ENCODE measurements around the gene SORBS2. TPM values are rescaled to one million over a fixed set of nuclear protein-coding genes. Genes with fewer than 3 reads are reported as not detected.

SORBS2 gene
- total RNA-seq, 4 donors from 2014 or later: 21.5 to 118 (median 29.5) TPM

DNA sequence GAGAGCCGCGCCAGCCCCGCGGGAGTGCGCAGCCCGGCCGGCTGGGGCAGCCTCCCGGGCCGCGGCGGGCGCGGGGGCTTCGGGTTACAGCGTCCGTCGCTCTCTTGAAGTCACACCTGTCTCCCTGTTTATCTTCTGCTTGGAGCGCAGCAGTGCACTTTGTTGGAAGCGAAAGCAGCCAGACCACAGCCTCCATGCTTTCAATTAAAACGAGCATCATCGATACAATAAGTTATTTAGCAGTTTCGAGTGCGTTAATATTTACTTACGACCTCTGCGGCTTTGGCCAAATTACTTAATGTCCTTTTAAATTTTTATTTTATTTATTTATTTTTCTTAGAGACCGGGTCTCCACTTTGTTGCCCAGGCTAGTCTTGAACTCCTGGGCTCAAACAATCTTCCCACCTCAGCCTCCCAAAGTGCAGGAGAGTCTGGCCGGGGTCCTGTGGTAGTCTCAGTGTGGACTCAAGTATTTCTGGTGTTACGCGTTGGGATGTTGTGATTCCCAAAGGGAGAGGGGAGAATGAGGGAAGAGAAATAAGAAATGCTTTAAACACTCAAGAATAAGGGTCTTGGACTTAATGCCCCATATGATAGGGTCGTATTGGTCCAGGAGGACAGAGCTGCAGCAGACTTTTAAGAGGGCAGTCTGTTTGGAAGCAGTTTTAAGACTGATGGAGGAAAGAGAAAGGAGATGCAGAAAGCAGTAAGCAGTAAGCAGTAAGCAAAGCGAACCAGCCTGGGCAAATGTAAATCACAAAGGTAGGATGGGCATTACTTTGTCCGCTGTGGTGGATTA is 276.2 kb downstream of the SORBS2 start:
- H3K27me3 ChIP-seq: no peaks in the 10 kb centered on the region
- TF ChIP-seq POLR2A (IDR thresholded peaks at IDR 0.05): peak; percentile 7 to 45
- peak in 1 of 4 experiments; percentile 3 for TF ChIP-seq CTCF (IDR thresholded peaks at IDR 0.05)
- H3K36me3 ChIP-seq: no peaks in the 10 kb centered on the region
- H3K27ac ChIP-seq: peak overlapping the region; percentile 94 to 98
- peak overlapping the region; percentile 43 to 81 for H3K4me3 ChIP-seq
- H3K4me1 ChIP-seq: peaks cover 0 to under 1% of the 10 kb centered on the region in 2 donors
- intact Hi-C loops (cut with DNase I; ENCODE audit: low total_unique reads): no loop called here
- no peaks in the 10 kb centered on the region for H3K9me3 ChIP-seq
- no peak for DNase-seq

Small RNAs within 50 kb of the gene (small RNA-seq; reads per million reads assigned to genes)
- gene RF00019: not detected

Data from uterus (tissue), 4 donors.